Activated CD8-positive, alpha-beta memory T cell treated with anti-CD3 and anti-CD28 coated beads, Interleukin-2, amount 50 U/mL, for 1 hour (primary cell): ENCODE measurements around the gene MOV10L1.
A peak's percentile ranks its signal among the peaks of the same experiment; 100 is the strongest.

Source experiments
- DNase-seq: peaks from one replicate; pipeline ENCODE4 v3.0.0-alpha.2; 2020; ENCODE audit errors: extremely low read depth

The MOV10L1 gene

DNA sequence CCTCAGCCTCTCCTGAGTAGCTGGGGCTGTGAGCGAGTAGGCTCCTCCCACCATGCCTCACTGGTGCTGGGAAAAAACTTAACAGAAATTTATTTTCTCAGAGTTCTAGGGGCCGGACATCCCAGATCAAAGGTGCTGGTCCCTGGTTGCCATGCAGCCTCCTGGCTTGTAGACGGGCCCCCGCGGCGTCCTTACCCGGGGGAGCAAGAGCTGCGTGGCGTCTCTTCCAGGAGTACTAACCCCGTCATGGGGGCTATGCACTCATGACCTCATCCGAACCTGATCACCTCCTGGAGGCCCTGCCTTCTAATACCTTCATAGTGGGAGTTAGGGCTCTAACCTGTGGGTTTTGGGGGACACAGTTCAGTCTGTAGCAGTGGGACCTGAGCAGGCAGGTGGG is 98.5 kb downstream of the MOV10L1 start:
- no peak for DNase-seq

GRCh38 chr22:50189184-50189848 is 99.5 kb downstream of the MOV10L1 start:
- DNase-seq = no peak

- no peak for DNase-seq
Observed at GRCh38 chr22:50189849-50190181, 100.0 kb downstream of the MOV10L1 start.

DNA sequence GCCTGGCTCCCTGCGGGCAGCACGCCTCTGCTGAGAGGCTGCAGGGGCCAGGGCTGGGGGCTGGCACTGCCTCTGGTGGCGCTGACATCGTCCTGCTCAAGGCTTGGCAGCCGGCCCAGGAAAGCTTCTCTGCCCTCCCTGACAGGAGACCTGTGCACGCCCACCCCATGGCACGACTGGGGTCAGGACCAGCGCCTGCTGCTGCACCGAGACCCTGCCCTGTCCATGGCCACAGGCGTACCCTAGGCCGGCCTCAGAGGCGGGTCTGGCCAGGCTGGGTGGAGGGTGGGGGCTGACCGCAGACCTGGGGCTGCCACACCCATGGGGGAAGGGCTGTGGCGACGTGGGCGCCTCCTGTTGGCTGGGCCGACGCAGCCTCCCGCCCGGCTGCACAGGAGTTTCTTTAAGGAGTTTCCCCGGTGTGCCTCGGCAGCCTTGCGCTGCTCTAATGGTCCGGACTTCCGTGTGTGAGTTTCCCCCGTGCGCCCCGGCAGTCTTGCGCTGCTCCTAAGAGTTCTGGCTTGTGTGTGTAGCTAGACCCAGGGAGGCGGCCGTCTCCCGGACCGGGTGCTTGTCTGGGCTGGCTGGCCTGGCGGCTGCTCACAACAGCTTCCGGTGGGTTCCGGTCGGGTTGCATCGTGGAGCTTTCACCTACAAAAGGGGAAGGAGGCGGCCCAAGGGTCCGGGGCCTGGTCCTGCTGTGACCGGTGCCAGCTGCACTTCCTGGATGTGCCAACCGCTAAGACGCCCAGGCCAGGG is 100.6 kb downstream of the MOV10L1 start:
- DNase-seq = peak; percentile 59

DNA sequence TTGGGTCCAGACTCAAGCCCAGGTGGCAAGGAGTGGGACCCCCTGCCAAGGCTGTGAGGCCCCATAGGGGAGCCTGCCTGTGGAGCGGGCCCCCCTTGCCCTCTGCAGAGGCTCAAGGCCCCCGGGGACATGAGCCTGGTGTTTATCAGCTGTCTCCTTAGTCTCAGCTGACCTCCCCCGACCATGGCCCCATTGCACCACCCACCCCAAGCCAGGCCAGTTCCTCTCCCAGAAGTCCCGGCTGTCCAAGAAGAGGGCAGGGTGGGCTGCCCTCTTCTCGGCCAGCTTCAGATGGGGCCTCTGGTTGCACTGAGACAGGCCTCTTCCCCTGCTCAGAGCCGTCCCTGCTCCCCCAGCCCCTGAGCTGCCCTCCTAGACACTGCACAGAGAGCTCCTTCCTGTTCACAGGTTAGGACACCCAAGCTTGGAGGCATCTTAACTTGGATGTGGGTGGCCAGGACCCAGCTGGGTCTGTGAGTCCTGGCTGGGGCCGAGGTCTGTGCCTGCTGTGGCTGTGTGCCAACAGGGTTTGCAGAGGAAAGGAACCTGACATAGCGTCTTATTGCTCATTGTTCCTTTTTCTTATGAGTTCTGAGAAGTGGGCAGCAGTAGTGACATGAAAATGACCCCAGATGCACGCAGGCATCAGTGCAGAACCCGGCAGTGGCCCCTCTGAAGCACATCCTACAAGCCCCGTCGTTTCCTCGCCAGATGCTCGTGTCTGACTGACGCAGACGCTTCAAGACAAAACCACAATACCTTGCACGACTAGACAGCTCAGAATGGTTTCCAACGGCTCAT is 101.3 kb downstream of the MOV10L1 start:
- peak; percentile 85 for DNase-seq

DNA sequence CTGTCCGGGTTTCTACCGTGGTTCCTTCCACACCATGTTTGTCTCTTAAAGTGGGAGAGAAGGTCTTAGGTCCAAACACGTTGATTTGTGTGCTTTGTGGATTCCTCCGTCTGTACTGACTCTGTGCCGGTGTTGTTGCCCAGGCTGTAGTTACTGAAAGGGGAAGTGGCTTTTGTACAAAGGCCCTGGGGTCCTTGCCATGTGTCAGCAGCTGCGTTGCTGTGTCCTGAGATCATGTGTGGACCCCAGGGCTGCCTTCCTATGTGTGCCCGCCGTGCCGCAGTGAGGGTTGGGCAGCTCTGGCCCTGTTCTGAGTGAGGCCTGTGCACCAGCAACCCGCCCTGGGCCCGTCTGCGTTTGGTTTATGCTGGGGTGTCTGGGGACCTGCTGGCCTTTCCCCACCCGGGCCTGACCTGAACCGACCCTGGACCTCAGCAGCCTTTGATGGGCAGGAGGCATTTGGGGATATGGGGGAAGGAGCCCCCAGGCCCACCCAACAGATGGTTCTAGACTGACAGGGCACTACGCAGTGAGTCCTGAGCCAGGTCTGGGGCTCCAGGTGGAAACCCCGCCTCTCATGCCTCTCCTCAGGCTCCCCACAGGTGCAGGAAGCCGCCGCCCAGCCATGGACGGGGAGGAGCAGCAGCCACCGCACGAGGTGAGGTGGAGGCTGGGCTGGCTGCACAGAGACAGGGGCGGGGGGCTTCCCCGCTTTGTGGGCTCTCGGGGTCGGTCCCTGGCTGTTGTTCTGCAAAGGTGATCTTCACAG is 102.8 kb downstream of the MOV10L1 start:
- DNase-seq = peak; percentile 40

GRCh38 chr22:50193621-50194020 is 103.8 kb downstream of the MOV10L1 start:
- DNase-seq = no peak

DNA sequence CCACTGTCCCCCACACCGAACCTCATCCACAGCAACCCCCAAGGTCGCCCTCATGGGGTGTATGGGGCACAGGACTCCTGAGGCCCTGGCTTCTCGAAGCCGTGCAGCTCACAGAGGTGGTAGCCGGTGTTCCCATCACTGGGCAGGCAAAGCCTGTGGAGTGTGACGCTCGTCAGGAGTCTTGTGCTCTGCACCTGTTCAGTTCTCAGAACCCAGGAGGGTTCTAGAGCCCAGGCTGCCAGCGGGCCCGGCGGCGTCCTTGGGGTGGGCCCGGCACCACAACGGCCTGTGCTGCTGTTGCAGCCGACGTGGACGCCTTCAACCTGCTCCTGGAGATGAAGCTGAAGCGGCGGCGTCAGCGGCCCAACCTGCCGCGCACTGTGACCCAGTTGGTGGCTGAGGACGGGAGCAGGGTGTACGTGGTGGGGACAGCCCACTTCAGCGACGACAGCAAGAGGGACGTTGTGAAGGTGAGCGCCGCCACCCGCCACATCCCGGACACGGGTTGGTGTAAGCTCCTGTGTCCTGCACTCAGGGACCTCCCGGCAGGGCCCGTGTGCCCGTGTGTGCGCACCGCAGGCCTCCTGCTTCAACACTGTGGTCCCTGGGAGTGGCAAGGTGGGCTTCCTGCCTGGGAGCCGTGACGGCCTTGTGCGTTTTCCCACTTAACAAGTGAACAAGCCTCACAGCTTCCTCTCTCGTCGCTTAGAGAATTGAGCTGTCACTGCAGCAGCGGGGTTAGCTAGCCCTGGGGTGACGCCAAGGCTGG is 104.4 kb downstream of the MOV10L1 start:
- DNase-seq = no peak

DNA sequence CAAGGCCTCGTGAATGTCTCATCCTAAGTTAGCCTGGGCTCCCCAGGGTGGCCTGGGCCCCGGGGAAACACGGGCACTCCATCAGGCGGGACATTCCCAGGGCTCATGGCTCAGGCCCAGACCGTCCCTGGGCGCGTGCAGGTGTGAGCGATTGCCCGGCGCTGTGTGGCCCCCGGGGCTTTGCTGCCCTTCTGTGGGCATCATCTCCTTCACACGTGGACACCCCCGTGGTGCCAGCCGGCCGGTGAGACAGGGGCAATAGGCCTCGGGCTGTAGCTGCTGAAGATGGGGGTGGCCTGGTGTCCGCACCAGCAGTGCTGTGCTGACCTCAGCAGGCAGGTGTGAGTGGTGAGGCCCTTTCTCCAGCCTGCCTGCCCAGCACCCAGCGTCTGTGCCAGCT is 106.5 kb downstream of the MOV10L1 start:
- DNase-seq = no peak

DNA sequence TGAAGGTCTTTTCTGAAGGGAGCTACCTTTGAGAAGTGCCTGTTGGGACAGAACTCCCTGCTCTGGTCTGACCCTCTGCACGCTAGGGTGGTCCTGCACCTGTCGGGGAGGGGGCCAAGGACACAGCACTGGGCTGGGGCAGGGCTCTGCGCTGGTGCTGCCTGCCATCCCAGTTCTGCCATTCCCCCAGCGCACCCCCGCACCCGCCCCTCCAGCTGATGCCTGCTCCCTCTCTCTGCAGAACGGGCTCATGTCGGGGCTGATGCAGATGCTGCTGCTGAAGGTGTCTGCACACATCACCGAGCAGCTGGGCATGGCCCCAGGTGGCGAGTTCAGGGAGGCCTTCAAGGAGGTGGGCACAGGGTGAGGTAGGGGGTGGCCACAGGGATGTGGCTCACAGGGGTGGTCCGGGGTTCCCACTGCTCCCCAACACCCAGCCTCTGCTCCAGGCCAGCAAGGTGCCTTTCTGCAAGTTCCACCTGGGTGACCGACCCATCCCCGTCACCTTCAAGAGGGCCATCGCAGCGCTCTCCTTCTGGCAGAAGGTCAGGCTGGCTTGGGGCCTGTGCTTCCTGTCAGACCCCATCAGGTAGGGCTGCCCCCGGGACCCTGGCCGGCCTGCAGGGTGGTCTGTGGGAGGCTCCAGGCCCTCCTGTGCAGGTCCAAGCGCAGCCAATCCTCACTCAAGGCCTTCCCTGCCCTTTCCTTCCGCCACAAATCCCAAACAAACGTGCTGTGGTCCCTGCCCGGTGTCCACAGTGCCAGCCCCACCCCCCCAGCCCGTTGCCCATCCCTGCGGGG is 107.4 kb downstream of the MOV10L1 start:
- no peak for DNase-seq

DNA sequence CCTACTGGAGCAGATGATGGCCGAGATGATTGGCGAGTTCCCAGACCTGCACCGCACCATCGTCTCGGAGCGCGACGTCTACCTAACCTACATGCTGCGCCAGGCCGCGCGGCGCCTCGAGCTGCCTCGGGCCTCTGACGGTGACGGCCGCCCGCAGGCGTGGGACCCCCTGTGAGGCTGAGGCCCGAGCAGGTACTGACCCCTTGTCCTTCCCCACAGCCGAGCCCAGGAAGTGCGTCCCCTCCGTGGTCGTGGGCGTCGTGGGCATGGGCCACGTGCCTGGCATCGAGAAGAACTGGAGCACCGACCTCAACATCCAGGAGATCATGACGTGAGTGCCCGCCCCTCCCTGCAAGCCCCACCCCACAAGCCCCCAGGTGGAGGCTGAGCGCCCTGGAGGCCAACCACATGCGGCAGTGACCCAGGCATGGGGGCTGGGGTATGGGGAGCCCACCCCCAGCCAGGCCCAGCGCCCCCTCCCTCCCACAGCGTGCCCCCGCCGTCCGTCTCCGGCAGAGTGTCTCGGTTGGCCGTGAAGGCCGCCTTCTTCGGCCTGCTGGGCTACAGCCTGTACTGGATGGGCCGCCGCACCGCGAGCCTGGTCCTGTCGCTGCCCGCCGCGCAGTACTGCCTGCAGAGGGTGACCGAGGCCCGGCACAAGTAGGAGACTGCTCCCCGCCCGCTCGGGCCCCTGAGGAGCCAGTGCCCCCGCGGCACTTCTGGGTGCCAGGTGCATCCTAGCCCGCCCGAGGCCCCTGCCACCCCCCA is 108.2 kb downstream of the MOV10L1 start:
- DNase-seq = no peak

GRCh38 chr22:50198624-50199017 is 108.8 kb downstream of the MOV10L1 start:
- no peak for DNase-seq

GRCh38 chr22:50199251-50199721 is 109.5 kb downstream of the MOV10L1 start:
- no peak for DNase-seq

- no peak for DNase-seq
Observed at GRCh38 chr22:50199829-50200460, 110.1 kb downstream of the MOV10L1 start.

GRCh38 chr22:50200461-50201190 is 110.8 kb downstream of the MOV10L1 start, which contains the start of gene SELENOO:
Gene SELENOO, plus strand, starts transcription at chr22:50201011. Its CDS starts 26 bp downstream, at chr22:50201037.
- peak; percentile 74 for DNase-seq

DNA sequence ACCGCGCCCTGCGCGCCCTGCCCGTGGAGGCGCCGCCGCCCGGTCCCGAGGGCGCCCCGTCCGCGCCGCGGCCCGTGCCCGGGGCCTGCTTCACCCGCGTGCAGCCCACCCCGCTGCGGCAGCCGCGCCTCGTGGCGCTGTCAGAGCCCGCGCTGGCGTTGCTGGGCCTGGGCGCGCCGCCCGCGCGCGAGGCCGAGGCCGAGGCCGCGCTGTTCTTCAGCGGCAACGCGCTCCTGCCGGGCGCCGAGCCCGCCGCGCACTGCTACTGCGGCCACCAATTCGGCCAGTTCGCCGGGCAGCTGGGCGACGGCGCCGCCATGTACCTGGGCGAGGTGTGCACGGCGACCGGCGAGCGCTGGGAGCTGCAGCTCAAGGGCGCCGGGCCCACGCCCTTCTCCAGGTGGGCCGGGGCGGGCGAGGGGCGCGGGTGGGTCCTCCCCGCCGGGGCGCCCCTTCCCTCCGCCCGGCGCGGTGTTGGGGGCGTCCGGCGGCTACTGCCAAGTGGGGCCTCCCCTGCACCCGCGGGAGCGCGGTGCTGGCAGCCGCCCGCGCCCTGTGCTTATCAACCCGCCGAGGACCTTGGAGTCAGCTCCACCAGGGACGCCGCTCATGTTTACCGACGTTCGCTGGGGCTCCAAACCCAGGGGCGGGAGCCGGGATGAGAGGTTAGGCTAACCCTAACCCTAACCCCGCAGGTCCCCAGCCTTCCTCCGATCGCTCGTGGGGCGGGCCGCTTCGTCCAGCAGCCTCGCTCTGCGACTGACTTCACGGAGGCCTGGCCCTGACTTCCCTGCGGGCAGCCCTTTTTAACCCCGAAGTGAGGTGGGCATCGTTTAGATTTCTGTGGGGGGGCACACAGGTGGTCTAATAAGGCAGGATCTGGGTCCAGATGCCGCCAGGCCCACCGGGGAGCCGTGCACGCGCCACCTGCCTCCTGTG is 111.7 kb downstream of the MOV10L1 start:
- no peak for DNase-seq

- no peak for DNase-seq
Observed at GRCh38 chr22:50202130-50202666, 112.4 kb downstream of the MOV10L1 start.
